Esophagus muscularis mucosa (tissue), 4 donors: ENCODE measurements around the gene TPRN. TPM values are rescaled to one million over a fixed set of nuclear protein-coding genes. Genes with fewer than 3 reads are reported as not detected.

Experiments
- DNase-seq: peaks from one replicate; pipeline ENCODE4 v3.0.0-alpha.2; 2017; ENCODE audit errors: extremely low spot score
- H3K27ac ChIP-seq, 4 donors: fragments of 200-600 bp; sonication (generic); replicated peaks in 1 of 4; 1 replicate in 3 of 4; 2 replicates in 1 of 4; pipeline ENCODE4 v1.5.1; 2016 to 2019; ENCODE audit warnings: mild to moderate bottlenecking in 1 of 4
- H3K27me3 ChIP-seq, 4 donors: fragments of 200-600 bp; sonication (generic); one replicate each; pipeline versions ENCODE4 v1.5.1 to v1.6.0; 2016 to 2019
- H3K36me3 ChIP-seq, 4 donors: fragments of 200-600 bp; sonication (generic); one replicate each; pipeline ENCODE4 v1.5.1; 2016 to 2019
- H3K4me1 ChIP-seq, 4 donors: fragments of 200-600 bp; sonication (generic); one replicate each; pipeline ENCODE4 v1.5.1; 2016 to 2019
- H3K4me3 ChIP-seq, 4 donors: fragments of 200-600 bp; sonication (generic); 1 replicate in 2 of 4; 2 replicates in 2 of 4; pipeline ENCODE4 v1.5.1; 2016 to 2019; ENCODE audit warnings: mild to moderate bottlenecking in 4 of 4, moderate library complexity in 1 of 4
- H3K9me3 ChIP-seq, 4 donors: fragments of 200-600 bp; sonication (generic); 1 replicate in 3 of 4; 2 replicates in 1 of 4; pipeline ENCODE4 v1.5.1; 2016 to 2019
- EP300 ChIP-seq: sonication (generic); formaldehyde crosslinking; IDR thresholded peaks from one replicate; pipeline ENCODE4 v1.6.1; 2017; ENCODE audit warnings: antibody characterized with exemption
- POLR2A ChIP-seq: fragments of 450-650 bp; IDR thresholded peaks from one replicate; pipeline ENCODE4 v1.6.1; 2017; ENCODE audit warnings: antibody characterized with exemption, moderate library complexity, mild to moderate bottlenecking, low read depth
- POLR2AphosphoS5 ChIP-seq, 2 donors: sonication (generic); formaldehyde crosslinking; IDR thresholded peaks; one replicate each; pipeline ENCODE4 v1.6.1; 2017; ENCODE audit warnings: antibody characterized with exemption in 2 of 2
- WGBS: methylation state at CpG from one replicate; pipeline ENCODE4 v1.1.5; 2018; 5-methylcytosine and 5-hydroxymethylcytosine counted together
- intact Hi-C: fragments of 100-400 bp; cut with DNase I; formaldehyde crosslinking; loops from one replicate; pipeline ENCODE4 v1.15.1; 2023
- total RNA-seq, 4 donors: library from RNA; depleted of rRNA; stranded (reverse); fragments of >200 nt; gene quantifications; one replicate each; pipeline versions ENCODE4 v1.1.0 to v1.2.1, GENCODE V29; 2016
- TF ChIP-seq, protein P1 (sequence below), 3 experiments: fragments of 200-600 bp in 2 of 3; fragments of 450-650 bp in 1 of 3; sonication (generic) in 2 of 3; IDR thresholded peaks; one replicate each; pipeline ENCODE4 v1.5.1; 2017 to 2019; ENCODE audit warnings: antibody characterized with exemption in 3 of 3, mild to moderate bottlenecking in 2 of 3, moderate library complexity in 1 of 3

The TPRN gene
- total RNA-seq, 4 donors from 2014 or later: 4.1 to 12.6 (median 7.7) TPM

DNA sequence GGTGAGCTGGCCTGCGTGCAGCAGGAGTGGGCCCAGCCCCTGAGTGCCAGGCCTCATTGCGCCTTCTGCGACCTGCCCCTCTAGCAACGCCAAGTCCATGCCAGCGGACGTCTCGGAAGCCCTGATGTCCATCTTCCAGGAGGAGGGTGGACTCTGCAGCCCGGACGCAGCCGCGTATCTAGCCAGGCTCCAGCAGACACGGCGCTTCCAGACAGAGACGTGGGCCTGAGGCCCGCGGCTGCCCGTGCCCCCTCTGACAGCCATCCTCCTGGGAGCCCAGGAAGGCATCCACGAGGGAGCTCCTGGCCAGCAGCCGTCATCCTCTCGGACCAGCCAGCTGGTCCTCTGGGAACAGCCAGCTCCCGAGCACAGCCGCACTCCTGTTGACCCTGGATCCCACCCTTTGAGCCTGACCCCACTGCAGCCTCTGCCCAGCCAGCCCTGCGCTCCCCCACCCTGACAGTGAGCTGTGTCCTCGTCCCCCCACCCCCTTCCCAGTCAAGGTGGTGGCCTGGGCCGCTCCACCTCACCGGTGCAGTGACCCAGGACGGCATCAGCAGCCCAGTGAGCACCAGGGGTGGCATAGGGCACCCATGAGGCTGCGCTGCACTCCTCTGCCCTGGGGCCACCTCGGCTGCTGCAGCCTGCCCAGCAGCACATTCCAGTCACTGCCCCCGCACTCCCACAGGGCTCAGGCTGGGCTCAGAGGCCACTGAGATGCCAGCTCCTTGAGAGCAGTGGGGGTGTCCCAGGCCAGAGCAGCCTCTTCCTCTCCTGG, 15.8 kb upstream of the TPRN start:
- no peak for DNase-seq
- WGBS: 90% methylated on average over 4 of the region's 30 CpGs
- intact Hi-C loops: no loop called here
- Histone ChIP-seq H3K36me3 (peaks cover 0 to 27% (median 13%) of the 10 kb centered on the region in 4 donors), H3K4me3 (no peak overlapping the region), H3K27me3 (no peaks in the 10 kb centered on the region), H3K27ac (no peak overlapping the region), H3K4me1 (peaks cover 9 to 30% (median 17%) of the 10 kb centered on the region in 4 donors), H3K9me3 (no peaks in the 10 kb centered on the region)
- no peak for TF ChIP-seq EP300
- TF ChIP-seq POLR2AphosphoS5 (IDR thresholded peaks at IDR 0.05): no peak
- TF ChIP-seq, protein P1, sequence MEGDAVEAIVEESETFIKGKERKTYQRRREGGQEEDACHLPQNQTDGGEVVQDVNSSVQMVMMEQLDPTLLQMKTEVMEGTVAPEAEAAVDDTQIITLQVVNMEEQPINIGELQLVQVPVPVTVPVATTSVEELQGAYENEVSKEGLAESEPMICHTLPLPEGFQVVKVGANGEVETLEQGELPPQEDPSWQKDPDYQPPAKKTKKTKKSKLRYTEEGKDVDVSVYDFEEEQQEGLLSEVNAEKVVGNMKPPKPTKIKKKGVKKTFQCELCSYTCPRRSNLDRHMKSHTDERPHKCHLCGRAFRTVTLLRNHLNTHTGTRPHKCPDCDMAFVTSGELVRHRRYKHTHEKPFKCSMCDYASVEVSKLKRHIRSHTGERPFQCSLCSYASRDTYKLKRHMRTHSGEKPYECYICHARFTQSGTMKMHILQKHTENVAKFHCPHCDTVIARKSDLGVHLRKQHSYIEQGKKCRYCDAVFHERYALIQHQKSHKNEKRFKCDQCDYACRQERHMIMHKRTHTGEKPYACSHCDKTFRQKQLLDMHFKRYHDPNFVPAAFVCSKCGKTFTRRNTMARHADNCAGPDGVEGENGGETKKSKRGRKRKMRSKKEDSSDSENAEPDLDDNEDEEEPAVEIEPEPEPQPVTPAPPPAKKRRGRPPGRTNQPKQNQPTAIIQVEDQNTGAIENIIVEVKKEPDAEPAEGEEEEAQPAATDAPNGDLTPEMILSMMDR (IDR thresholded peaks at IDR 0.05): no peak
- TF ChIP-seq POLR2A: no peak

DNA sequence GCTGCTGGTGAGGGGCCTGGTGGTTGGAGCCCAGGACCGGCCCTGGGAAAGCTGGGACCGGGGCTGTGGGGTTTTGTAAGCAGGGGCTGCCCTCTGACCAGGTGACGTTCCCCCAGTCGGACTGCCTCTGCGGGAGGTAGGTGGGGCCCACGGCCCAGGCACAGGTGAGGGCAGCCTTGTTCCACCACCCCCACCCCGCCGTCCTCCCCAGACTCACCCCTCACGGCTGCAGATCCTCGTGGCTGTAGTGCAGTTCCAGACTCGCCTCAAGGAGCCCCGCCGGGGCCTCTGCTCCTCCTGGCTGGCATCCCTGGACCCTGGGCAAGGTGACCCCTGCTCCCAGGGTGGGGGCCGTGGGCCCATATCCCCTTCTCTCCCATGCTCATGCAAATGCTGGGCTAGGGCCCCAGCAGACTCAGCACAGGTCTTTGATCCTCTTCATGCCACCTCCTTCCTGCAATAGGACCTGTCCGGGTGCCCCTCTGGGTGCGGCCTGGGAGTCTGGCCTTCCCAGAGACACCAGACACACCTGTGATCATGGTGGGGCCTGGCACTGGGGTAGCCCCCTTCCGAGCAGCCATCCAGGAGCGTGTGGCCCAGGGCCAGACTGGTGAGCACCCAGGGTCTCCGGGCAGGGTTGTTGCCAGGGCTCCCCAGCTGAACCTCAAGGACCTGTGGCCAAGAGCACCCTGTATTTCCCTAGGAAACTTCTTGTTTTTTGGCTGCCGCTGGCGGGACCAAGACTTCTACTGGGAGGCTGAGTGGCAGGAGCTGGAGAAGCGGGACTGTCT, 14.8 kb upstream of the TPRN start:
- Histone ChIP-seq H3K4me1 (peaks cover 4 to 20% (median 13%) of the 10 kb centered on the region in 4 donors), H3K27ac (no peak overlapping the region), H3K9me3 (no peaks in the 10 kb centered on the region), H3K36me3 (peaks cover 0 to 37% (median 13%) of the 10 kb centered on the region in 4 donors), H3K27me3 (no peaks in the 10 kb centered on the region), H3K4me3 (no peak overlapping the region)
- intact Hi-C loops: no loop called here
- DNase-seq: no peak
- TF ChIP-seq, protein P1 (IDR thresholded peaks at IDR 0.05): no peak
- TF ChIP-seq POLR2AphosphoS5 (IDR thresholded peaks at IDR 0.05): no peak
- no peak for TF ChIP-seq POLR2A
- no peak for TF ChIP-seq EP300
- 88% methylated on average over 13 of the region's 22 CpGs for WGBS

DNA sequence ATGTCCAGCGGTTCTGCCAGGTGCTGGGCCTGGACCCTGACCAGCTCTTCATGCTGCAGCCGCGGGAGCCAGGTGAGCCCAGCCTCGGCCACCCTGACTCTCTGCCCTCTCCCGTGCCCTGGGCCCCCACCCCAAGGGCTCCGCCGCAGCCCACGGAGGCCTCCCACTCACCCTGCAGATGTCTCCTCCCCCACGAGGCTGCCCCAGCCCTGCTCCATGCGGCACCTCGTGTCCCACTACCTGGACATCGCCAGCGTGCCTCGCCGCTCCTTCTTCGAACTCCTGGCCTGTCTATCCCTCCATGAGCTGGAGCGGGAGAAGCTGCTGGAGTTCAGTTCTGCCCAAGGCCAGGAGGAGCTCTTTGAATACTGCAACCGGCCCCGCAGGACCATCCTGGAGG, 14.1 kb upstream of the TPRN start:
- intact Hi-C loops: no loop called here
- Histone ChIP-seq H3K27me3 (no peaks in the 10 kb centered on the region), H3K36me3 (peaks cover 0 to 44% (median 15%) of the 10 kb centered on the region in 4 donors), H3K27ac (no peak overlapping the region), H3K4me3 (no peak overlapping the region), H3K9me3 (no peaks in the 10 kb centered on the region), H3K4me1 (peaks cover 4 to 20% (median 13%) of the 10 kb centered on the region in 4 donors)
- TF ChIP-seq POLR2AphosphoS5 (IDR thresholded peaks at IDR 0.05): no peak
- no peak for TF ChIP-seq EP300
- TF ChIP-seq, protein P1 (IDR thresholded peaks at IDR 0.05): no peak
- no peak for TF ChIP-seq POLR2A
- DNase-seq: no peak
- WGBS: 93% methylated on average over 19 of the region's 19 CpGs

DNA sequence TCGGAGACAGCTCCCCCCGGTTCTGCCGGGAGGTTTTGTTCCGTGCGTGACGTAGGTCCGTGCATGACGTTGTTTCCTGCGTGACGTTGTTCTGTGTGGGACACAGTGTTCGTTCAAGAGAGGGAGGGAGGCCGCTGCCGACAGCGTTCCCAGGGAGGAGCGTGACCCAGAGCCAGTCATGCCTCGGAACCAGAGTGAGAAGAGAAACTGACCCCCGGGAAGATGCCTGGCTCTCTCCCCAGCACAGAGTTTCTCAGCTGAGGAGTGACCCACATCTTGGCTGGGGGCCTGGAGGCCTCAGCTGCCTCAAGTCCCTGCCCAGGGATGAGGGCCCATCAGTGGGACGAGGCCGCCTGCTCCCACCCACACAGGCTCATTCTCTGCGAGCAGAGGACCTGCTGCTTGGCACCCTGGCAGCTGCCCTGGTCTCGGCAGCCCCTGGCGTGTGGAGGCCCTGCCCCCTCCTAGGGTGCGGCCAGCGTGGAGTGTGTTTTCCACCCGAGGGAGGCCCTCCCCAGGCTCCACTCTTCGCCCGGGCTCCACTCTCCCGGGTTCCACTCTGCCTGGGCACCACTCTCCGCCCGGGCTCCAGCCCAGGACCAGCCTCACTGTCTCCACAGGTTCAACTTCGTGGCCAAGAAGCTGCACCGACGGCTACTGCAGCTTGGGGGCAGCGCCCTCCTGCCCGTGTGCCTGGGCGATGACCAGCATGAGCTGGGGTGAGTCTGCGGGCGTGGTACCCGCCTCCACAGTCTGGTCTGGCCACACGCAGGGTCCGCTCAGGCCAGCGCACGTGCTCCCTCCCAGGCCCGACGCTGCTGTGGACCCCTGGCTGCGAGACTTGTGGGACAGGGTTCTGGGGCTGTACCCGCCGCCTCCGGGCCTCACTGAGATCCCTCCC, 12.9 kb upstream of the TPRN start:
- H3K27ac ChIP-seq: no peak overlapping the region
- no peaks in the 10 kb centered on the region for H3K27me3 ChIP-seq
- H3K36me3 ChIP-seq: peaks cover 0 to 57% (median 15%) of the 10 kb centered on the region in 4 donors
- intact Hi-C loops: no loop called here
- no peak overlapping the region for H3K4me3 ChIP-seq
- no peak for TF ChIP-seq POLR2AphosphoS5 (IDR thresholded peaks at IDR 0.05)
- TF ChIP-seq, protein P1 (IDR thresholded peaks at IDR 0.05): no peak
- WGBS: 92% methylated on average over 26 of the region's 49 CpGs
- H3K9me3 ChIP-seq: no peaks in the 10 kb centered on the region
- DNase-seq: no peak
- H3K4me1 ChIP-seq: peaks cover 4 to 19% (median 10%) of the 10 kb centered on the region in 4 donors
